Stimulated activated memory B cell treated with anti-CD40 and anti-IgM and Interleukin-4, amounts not matched to agents 10 μg/mL and 1 μg/mL and 100 μg/mL, for 72 hours (primary cell): ENCODE measurements around the gene C11orf42.
"Not testable (repeated sequence)": the region's sequence is repeated elsewhere in the genome, so short reads cannot be mapped to it uniquely, and the experiment has no call there.

Source experiments
- ATAC-seq: fragments of 150-1000 bp; cut with Tn5 transposase; 2 replicates; pipeline ENCODE4 v1.10.0; 2021
- H3K27ac Mint-ChIP-seq: one replicate; pipeline ENCODE4 v1.8.0; 2022; ENCODE audit warnings: mild to moderate bottlenecking, mixed read lengths
- H3K27me3 Mint-ChIP-seq: one replicate; pipeline ENCODE4 v1.8.0; 2022; ENCODE audit warnings: mixed read lengths
- H3K36me3 Mint-ChIP-seq: one replicate; pipeline ENCODE4 v1.8.0; 2022; ENCODE audit warnings: mixed read lengths
- H3K4me1 Mint-ChIP-seq: one replicate; pipeline ENCODE4 v1.8.0; 2022; ENCODE audit warnings: mixed read lengths
- H3K4me3 Mint-ChIP-seq: one replicate; pipeline ENCODE4 v1.8.0; 2022; ENCODE audit warnings: mild to moderate bottlenecking, moderate library complexity, mixed read lengths
- H3K9me3 Mint-ChIP-seq: one replicate; pipeline ENCODE4 v1.8.0; 2022; ENCODE audit warnings: mixed read lengths

Gene C11orf42

DNA sequence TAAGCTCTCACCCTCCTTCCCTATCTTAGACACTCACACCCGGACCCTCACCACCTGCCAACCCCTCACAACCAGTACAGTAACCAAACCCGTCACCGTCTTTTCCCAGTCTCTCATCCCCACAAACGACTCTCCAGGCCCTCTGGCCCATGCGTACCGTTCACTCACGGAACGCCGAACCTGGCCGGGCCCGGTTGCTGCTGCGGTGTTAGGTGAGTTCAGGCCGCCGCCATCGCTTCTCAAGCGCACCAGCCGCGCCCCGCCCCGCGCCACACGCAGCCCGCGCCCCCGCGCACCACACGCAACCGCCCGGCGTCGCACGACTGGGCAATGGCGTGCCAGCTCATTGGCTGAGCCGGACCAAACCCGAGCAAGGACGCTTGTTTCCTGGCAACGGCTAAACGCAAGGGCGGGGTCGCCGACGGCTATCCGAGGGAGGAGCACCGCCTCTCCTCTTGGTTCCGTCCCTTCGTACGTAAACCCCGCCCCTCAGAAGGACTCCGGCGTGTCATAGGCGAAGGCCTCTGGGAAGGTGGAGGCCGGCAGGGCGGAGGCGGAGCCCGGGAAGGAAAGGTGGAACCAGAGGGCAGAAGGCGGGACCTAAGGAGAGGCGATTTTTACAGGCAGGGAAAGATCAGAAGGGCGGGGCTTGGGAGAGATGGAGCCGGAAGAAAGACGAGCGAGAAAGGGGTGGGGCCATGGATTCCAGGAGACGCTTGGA is 29.2 kb downstream of the C11orf42 start, which contains the start of gene FHIP1B:
Gene FHIP1B, minus strand, starts transcription at position 250 of the 721 bp plus-strand sequence. CDS start 10,120 bp downstream, outside the sequence.
- Mint-ChIP-seq H3K4me3 (peak within 1 kb of the TSS; percentile 91), H3K27me3 (no peaks in the 10 kb centered on the region), H3K9me3 (no peaks in the 10 kb centered on the region), H3K36me3 (peaks cover 2% of the 10 kb centered on the region), H3K4me1 (peaks cover 36% of the 10 kb centered on the region), H3K27ac (peak within 1 kb of the TSS; percentile 87)
- peak; percentile 98 for ATAC-seq

DNA sequence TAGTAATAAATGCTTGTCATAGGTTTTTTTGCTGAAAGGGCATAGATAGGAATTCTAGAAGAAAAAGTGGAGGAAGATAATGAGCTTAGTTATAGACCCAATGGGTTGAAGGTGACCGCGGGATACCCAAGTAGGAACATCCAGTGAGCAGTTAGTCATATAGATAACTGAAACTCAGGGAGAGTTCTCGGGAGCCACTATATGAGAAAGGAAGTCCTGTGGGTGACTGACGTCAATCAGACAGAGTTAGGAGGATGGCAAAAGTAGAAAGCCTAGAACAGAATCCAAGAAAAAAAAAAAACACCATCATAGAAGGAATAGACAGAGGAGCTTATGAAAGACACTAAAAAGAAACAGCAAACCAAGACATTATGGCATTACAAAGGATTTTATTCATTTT is 31.9 kb downstream of the C11orf42 start:
- ATAC-seq: no peak
- Mint-ChIP-seq H3K36me3 (no peaks in the 10 kb centered on the region), H3K9me3 (no peaks in the 10 kb centered on the region), H3K27ac (no peak overlapping the region), H3K4me1 (peaks cover 19% of the 10 kb centered on the region), H3K27me3 (peaks cover 13% of the 10 kb centered on the region), H3K4me3 (no peak overlapping the region)

DNA sequence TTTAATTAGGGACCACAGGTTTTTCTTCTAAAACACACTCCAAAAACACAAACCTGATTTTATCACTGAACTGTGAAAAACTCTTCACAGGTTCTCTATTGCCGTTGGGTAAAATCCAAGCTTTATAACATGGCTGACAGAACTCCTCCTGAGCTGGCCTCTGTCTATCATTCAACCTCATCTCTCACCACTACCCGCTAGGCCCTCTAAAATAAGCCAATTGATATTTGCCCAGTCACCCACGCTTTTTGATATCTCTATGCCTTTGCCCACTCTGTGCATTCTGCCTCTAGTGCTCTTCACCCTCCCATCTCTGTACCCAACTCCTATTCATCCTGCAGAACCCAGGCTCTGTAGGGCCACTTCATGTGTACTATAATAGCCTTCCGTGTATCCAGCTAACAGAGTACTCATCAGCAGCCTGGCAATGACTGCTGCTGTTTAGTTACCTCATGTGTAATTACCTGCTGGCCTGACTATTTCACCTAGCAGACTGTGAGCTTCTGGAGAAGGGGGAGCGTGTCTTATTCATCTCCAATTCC is 32.5 kb downstream of the C11orf42 start:
- H3K36me3 Mint-ChIP-seq: no peaks in the 10 kb centered on the region
- H3K4me3 Mint-ChIP-seq: no peak overlapping the region
- H3K27ac Mint-ChIP-seq: no peak overlapping the region
- H3K27me3 Mint-ChIP-seq: peaks cover 13% of the 10 kb centered on the region
- no peaks in the 10 kb centered on the region for H3K9me3 Mint-ChIP-seq
- ATAC-seq: no peak
- peaks cover 19% of the 10 kb centered on the region for H3K4me1 Mint-ChIP-seq

DNA sequence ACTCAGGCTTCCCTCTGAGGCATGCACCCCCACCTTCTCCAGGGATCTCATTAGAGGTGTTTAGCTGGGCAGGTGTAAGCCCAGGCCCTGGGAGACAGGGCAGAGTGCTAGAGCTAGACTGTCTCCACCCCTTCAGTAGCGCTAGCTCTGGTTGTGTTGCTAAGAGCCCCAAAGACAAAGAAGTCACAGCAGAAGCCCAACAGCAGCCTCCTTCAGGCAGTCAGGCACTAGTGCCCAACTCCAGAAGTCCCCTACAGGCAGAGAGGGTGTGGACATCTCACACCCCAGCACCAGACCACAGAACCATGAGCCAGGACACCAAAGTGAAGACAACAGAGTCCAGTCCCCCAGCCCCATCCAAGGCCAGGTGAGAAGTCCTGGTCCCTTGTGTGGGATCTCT is 33.5 kb downstream of the C11orf42 start, which contains the start of gene CNGA4:
Gene CNGA4, plus strand, starts transcription at position 188 of the 400 bp plus-strand sequence. Its CDS starts 118 bp downstream, at position 306.
- no peaks in the 10 kb centered on the region for H3K9me3 Mint-ChIP-seq
- H3K4me1 Mint-ChIP-seq: peaks cover 12% of the 10 kb centered on the region
- no peak within 1 kb of the TSS for H3K27ac Mint-ChIP-seq
- peaks cover 22% of the 10 kb centered on the region for H3K27me3 Mint-ChIP-seq
- H3K36me3 Mint-ChIP-seq: no peaks in the 10 kb centered on the region
- H3K4me3 Mint-ChIP-seq: no peak within 1 kb of the TSS
- no peak for ATAC-seq

DNA sequence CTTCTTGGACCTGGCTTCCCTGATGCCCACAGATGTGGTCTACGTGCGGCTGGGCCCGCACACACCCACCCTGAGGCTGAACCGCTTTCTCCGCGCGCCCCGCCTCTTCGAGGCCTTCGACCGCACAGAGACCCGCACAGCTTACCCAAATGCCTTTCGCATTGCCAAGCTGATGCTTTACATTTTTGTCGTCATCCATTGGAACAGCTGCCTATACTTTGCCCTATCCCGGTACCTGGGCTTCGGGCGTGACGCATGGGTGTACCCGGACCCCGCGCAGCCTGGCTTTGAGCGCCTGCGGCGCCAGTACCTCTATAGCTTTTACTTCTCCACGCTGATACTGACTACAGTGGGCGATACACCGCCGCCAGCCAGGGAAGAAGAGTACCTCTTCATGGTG is 34.8 kb downstream of the C11orf42 start:
- Mint-ChIP-seq H3K4me1 (peaks cover 5% of the 10 kb centered on the region), H3K4me3 (no peak overlapping the region), H3K36me3 (no peaks in the 10 kb centered on the region), H3K9me3 (no peaks in the 10 kb centered on the region), H3K27me3 (peaks cover 22% of the 10 kb centered on the region), H3K27ac (no peak overlapping the region)
- no peak for ATAC-seq

DNA sequence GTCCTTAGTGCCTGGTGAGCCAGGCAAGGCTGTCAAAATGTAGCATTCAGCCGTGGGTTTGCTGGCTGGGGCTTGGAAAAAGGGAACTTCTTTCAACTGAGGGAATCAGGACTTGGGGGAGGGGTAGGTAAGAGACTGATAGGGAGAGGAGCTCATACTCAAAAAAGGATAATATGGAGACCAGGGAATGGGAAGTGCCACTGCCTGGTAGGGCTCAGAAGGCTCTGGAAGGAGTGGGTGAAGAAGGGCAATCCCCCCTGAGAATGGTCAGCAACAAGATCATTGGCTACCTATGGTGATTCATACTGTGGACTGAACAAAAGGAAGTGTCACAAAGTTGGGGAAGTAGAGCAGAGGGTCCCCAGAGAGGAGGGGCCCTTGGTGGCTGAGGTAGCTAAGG is 35.4 kb downstream of the C11orf42 start:
- H3K4me3 Mint-ChIP-seq: no peak overlapping the region
- no peaks in the 10 kb centered on the region for H3K36me3 Mint-ChIP-seq
- no peak overlapping the region for H3K27ac Mint-ChIP-seq
- peaks cover 22% of the 10 kb centered on the region for H3K27me3 Mint-ChIP-seq
- no peaks in the 10 kb centered on the region for H3K9me3 Mint-ChIP-seq
- no peak for ATAC-seq
- no peaks in the 10 kb centered on the region for H3K4me1 Mint-ChIP-seq

DNA sequence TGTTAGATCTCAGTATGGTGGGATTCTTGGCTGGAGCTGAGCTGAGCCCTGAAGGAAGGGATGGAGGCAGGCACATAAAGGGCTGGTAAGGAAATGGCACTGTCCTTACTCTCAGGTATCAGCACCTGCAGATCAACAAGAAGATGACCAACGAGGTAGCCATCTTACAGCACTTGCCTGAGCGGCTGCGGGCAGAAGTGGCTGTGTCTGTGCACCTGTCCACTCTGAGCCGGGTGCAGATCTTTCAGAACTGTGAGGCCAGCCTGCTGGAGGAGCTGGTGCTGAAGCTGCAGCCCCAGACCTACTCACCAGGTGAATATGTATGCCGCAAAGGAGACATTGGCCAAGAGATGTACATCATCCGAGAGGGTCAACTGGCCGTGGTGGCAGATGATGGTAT is 36.0 kb downstream of the C11orf42 start:
- no peaks in the 10 kb centered on the region for H3K36me3 Mint-ChIP-seq
- H3K4me3 Mint-ChIP-seq: no peak overlapping the region
- H3K27ac Mint-ChIP-seq: no peak overlapping the region
- peaks cover 22% of the 10 kb centered on the region for H3K27me3 Mint-ChIP-seq
- ATAC-seq: no peak
- H3K9me3 Mint-ChIP-seq: no peaks in the 10 kb centered on the region
- H3K4me1 Mint-ChIP-seq: no peaks in the 10 kb centered on the region

DNA sequence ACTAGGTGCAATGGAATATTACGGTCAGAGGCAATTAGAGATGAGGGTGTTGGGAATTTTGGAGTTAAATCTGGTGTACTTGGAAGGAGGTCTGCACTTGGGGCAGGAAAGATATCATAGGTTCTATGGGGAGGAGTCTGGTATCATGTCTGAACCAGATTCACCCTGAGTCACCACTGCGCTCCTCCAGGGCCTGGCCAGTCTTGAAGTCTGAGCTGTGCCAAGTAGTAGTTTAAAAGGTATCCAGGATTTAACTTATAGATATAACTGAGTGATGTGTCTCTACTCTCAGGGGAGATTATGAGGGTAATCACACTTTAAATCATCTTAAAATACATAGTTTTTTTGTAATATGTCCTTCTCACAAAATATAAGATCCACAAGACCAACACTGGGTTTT is 40.2 kb downstream of the C11orf42 start:
- no peaks in the 10 kb centered on the region for H3K36me3 Mint-ChIP-seq
- H3K27me3 Mint-ChIP-seq: peaks cover 17% of the 10 kb centered on the region
- H3K4me1 Mint-ChIP-seq: no peaks in the 10 kb centered on the region
- no peak for ATAC-seq
- H3K4me3 Mint-ChIP-seq: no peak overlapping the region
- no peak overlapping the region for H3K27ac Mint-ChIP-seq
- H3K9me3 Mint-ChIP-seq: no peaks in the 10 kb centered on the region

DNA sequence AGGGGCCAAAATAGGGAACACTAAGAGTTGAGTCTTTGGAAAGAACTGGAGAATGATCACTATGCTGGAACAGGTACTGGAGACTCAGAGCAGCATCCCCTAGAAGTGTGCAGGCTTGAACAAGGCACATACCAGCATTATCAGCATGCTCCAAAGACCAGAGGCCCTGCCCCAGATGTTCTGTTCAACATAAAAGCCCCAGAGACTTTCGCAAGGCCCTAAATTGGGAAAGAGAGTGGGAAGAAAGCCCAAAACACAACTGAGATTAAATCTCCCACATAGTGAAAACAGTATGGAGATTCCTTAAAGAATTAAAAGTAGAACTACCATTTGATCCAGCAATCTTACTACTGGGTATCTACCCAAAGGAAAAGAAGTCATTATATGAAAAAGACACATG is 42.9 kb downstream of the C11orf42 start:
- H3K27me3 Mint-ChIP-seq: peaks cover 7% of the 10 kb centered on the region
- no peak overlapping the region for H3K4me3 Mint-ChIP-seq
- H3K27ac Mint-ChIP-seq: no peak overlapping the region
- no peak for ATAC-seq
- H3K36me3 Mint-ChIP-seq: no peaks in the 10 kb centered on the region
- no peaks in the 10 kb centered on the region for H3K9me3 Mint-ChIP-seq
- no peaks in the 10 kb centered on the region for H3K4me1 Mint-ChIP-seq

DNA sequence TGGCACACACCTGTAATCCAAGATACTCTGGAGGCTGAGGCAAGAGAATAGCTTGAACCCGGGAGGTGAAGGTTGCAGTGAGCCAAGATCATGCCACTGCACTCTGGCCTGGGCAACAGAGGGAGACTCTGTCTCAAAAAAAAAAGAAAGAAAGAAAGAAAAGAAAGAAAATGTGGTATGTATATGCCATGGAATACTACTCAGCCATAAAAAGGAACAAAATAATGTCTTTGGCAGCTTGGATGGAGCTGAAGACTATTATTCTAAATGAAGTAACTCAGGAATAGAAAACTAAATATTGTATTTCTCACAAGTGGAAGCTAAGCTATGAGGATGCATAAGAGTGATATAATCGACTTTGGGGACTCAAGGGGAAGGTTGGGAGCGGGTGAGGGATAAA is 43.5 kb downstream of the C11orf42 start:
- not testable (repeated sequence) for H3K4me3 Mint-ChIP-seq, H3K9me3 Mint-ChIP-seq, H3K27me3 Mint-ChIP-seq, H3K4me1 Mint-ChIP-seq, ATAC-seq, H3K27ac Mint-ChIP-seq, H3K36me3 Mint-ChIP-seq

DNA sequence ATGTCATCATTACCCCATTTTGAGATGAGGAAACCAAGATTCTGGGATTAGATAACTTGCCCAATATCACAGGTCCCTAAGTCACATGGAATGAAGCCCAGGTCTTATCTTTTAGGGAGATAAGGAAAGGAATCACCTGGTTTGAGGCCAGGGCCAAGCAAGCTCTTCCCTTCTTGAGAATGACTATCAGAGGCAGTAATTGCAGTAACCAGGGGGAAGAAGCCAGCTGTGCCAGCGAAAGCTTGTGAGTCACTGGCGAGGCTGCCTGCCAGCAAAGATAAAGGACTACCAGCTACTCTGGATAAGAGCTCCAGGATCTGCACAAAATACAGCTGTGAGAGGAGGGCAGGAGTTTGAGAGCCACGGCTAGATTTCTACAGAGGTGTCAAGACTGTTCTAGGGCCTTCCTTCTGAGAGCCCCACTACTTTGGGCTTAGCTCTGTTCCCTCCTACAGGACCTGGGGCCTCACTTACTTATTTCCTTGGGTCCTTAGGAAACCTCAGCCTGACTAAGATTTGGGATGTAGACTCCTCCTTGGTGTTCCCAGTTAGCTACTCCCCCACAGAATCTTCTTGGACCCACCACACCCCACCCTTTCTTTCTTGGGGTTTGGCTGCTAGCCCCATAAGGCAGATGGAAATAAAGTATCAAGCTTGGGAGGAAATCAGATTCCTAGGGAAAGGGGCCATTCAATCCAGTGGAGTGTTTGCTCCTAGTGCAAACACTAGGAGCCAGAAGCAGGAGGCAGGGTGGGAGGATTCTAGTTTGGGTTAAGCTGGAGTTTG is 44.6 kb downstream of the C11orf42 start:
- Mint-ChIP-seq H3K27ac (no peak overlapping the region), H3K36me3 (no peaks in the 10 kb centered on the region), H3K4me1 (no peaks in the 10 kb centered on the region), H3K27me3 (no peaks in the 10 kb centered on the region), H3K9me3 (no peaks in the 10 kb centered on the region), H3K4me3 (no peak overlapping the region)
- ATAC-seq: no peak

DNA sequence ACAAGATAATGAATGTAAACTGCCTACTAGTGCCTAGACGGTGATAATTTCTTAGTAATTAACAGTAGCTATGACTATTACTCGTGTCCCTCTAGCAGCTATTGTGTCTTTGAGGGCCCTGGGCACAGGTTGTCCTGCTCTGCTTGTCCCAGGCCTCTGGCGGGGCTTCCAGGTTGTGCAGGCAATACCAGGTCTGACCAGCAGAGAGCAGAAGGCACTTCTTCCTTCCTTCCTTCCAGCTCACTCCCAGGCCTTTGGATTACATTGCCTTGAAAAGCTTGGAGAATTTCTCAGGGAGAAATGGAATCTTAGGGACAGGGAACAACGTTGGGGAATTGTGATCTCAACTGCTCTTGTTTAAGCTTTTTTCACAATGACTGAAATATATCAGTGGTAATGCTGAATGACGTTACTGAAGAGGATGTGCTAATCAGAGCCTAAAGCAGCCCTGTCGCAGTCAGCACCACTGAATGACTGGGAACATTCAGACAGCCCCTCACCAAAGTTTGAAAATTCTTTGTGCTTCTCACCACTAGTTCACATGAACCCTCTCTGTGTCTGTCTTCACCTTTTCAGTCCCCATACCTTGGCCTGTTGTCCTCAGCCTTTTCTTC is 45.9 kb downstream of the C11orf42 start:
- Mint-ChIP-seq H3K4me1 (no peaks in the 10 kb centered on the region), H3K27ac (no peak overlapping the region), H3K4me3 (no peak overlapping the region), H3K27me3 (no peaks in the 10 kb centered on the region), H3K9me3 (no peaks in the 10 kb centered on the region), H3K36me3 (no peaks in the 10 kb centered on the region)
- ATAC-seq: no peak

DNA sequence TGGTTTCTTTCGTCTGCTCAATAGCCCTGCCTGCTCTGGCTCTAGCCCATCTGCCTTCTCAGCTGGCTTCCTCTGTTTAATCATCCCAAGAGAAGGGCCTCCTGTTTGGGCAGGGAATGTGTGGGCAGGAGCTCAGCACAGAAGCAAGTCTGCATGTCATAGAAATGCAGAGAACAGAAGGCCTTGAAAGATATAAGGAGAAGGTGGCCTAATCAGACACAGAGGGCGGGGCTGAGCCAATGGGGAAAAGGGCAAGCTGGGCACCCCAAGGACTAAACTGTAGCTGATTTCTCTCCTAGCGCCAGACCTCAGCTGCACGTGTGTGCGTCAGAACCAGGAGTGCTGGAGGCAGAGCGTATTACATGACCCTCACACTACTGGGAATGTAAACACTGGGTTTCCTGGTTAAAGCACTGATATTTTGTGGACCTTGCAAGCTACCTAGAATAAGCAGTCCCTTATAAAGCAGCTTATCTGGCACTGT is 46.7 kb downstream of the C11orf42 start:
- Mint-ChIP-seq H3K4me1 (no peaks in the 10 kb centered on the region), H3K36me3 (no peaks in the 10 kb centered on the region), H3K27ac (no peak overlapping the region), H3K9me3 (no peaks in the 10 kb centered on the region), H3K27me3 (no peaks in the 10 kb centered on the region), H3K4me3 (no peak overlapping the region)
- ATAC-seq: no peak

DNA sequence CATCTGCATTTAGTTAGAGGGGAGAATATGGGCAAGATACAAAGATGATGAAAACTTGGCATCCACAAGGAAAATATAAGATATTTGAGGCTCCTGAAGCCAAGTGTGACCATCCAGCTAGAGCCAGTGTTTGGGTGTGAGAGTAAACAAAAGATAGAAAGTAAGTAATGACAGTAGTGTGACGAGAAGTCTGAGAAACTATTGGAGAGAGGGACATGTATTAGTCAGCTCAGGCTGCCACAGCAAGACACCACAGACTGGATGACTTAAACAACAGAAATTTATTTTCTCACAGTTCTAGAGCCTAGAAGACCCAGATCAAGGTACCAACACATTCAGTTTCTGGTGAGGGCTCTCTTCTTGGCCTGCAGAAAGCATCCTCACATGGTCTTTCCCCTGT is 47.8 kb downstream of the C11orf42 start:
- ATAC-seq: no peak
- Mint-ChIP-seq H3K36me3 (no peaks in the 10 kb centered on the region), H3K4me3 (no peak overlapping the region), H3K9me3 (no peaks in the 10 kb centered on the region), H3K27me3 (no peaks in the 10 kb centered on the region), H3K4me1 (no peaks in the 10 kb centered on the region), H3K27ac (no peak overlapping the region)

DNA sequence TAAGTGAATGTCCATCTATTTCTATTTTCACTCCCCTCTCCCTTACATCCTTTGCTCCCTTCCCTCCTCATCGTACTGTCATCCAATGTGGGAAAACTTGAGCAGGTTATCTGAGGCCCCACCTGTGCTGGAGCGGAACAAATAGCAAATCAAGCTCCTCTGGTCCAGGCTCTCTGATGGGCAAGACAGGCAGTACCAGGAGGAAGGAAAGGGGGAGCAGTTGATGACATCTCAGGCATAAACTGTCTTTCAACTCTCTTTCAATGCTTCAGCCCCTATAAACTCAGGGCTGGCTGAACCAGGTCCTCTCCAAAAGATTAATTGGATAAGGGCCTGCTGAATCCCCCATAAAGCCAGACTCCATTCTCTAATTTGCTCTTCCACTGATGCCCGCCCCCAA is 52.8 kb downstream of the C11orf42 start:
- ATAC-seq: no peak
- H3K27me3 Mint-ChIP-seq: no peaks in the 10 kb centered on the region
- H3K9me3 Mint-ChIP-seq: no peaks in the 10 kb centered on the region
- no peaks in the 10 kb centered on the region for H3K36me3 Mint-ChIP-seq
- no peak overlapping the region for H3K4me3 Mint-ChIP-seq
- no peak overlapping the region for H3K27ac Mint-ChIP-seq
- H3K4me1 Mint-ChIP-seq: no peaks in the 10 kb centered on the region
